Renal cortical epithelial cell (primary cell): ENCODE measurements around the gene ADGRE2. TPM values are rescaled to one million over a fixed set of nuclear protein-coding genes. Genes with fewer than 3 reads are reported as not detected.

Experiments used
- DNase-seq: peaks from one replicate; pipeline ENCODE4 v3.0.0-alpha.2; 2011; ENCODE audit warnings: low read depth
- total RNA-seq: library from RNA; depleted of rRNA; stranded (reverse); fragments of >200 nt; gene quantifications from 2 replicates; pipeline ENCODE4 v1.2.3, GENCODE V29; 2014

ADGRE2 gene
- total RNA-seq, 1 donor from 2014 or later, result 0.15 TPM

DNA sequence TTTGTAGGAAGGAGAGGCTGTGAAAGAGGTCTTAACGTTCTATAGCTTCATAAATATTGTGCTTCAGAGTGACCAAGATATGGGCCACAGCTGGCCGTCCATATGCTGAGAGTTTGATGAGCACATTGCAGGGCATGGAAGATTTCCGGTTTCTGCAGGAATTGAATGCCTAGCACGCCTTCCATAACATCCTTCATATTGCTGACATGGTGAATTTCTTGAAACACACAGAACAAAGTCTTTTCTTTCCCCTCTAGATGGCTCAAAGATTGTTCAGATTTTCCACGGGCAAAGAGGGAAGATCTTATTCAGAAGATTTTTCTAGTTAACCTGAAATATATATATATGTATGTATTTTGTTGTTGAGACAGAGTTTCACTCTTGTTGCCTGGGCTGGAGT lies 42.4 kb downstream of the ADGRE2 start:
- DNase-seq, result no peak

- no peak for DNase-seq
Observed at GRCh38 chr19:14733574-14733973, 44.8 kb downstream of the ADGRE2 start.

- no peak for DNase-seq
Observed at GRCh38 chr19:14732510-14732909, 45.9 kb downstream of the ADGRE2 start.

DNA sequence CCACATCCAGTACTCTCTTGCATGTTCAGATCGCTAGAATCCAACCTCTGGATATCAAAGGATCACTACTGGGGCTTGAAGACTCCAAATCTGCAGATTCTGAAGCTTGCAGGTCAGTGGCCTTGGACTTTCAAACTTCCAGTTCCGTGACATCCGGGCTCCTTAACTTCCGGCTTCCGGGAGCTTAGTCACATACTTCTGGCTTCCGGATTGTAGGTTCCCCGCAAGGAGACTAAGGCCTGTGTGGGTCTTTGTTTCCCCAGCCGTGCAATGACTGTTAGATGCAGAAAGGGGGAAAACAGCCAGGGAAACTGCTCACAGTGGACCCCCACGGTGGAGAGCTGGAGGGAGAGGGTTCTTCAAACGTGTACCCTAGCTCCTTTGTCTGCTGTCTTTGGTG lies 47.2 kb downstream of the ADGRE2 start:
- DNase-seq, result no peak

DNA sequence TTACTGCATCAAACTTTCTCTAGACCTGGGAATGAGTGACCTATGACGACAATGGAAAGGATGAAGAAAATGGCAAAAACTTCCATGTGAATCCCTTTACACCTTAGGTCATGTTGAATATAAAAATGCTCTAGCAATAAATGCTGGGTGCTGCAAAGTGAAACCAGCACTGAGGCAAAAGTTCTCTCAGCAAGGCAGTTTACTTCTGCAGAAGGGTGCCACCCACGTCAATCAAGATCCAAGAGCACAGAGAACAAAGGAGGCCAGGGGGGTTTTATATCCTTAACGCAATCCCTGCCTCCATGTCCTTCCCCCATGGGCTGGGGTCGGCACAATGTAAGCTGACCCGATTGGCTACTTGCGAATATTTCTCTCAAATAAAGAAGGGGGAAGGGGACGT lies 49.8 kb downstream of the ADGRE2 start:
- no peak for DNase-seq

GRCh38 chr19:14722127-14722526 lies 56.2 kb downstream of the ADGRE2 start:
- no peak for DNase-seq

GRCh38 chr19:14719162-14719561 lies 59.2 kb downstream of the ADGRE2 start:
- DNase-seq, result no peak

- no peak for DNase-seq
Observed at GRCh38 chr19:14718522-14719116, 59.7 kb downstream of the ADGRE2 start.

- no peak for DNase-seq
Observed at GRCh38 chr19:14715841-14716240, 62.5 kb downstream of the ADGRE2 start.

- DNase-seq, result no peak
Observed at GRCh38 chr19:14704450-14704849, 73.9 kb downstream of the ADGRE2 start.

DNA sequence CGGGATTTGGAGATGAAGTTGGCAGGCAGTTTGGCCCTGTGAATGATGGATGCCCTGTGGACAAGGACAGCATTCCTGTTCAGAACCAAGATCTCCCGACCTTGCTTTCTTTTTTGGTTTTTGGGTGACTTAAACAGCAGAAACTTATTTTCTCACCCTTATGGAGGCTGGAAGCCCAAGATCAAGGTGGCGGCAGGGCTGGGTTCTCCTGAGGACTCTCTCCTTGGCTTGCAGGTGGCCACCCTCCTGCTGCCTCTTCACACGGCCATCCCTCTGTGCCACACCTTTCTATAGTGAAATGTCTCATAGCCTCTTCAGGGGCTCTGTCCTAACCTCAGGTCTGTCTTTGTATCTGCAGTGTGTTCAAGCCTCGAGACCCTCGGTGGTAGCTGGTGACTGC lies 74.5 kb downstream of the ADGRE2 start:
- DNase-seq, result no peak

- no peak for DNase-seq
Observed at GRCh38 chr19:14700711-14701375, 77.5 kb downstream of the ADGRE2 start.

- DNase-seq, result no peak
Observed at GRCh38 chr19:14699641-14700040, 78.7 kb downstream of the ADGRE2 start.

GRCh38 chr19:14695471-14695870 lies 82.9 kb downstream of the ADGRE2 start:
- DNase-seq, result no peak

DNA sequence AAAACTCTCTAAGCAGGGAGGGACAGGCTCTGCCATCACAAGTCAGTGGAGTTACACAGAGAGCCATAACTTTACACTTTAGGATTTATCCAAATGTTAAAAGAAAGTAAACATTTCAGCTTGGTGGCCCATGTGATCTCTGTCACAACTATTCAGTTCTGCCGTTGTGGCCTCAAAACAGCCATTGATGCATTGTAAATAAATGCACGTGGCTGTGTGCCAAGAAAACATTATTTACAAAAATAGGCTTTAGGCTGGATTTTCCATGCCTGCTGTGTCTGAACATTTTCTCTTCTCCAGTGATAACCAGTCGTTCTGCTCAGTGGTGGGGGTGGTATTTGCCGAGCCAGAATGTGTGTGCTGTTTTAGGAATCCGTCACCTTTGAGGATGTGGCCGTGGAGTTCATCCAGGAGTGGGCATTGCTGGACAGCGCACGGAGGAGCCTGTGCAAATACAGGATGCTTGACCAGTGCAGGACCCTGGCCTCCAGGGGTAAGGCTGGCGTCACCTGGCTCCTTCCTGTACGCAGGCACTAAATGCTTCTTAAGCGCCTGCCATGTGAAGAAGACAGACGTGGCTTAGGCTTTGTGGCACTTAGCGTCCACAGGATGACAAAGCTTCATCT lies 83.6 kb downstream of the ADGRE2 start:
- no peak for DNase-seq

DNA sequence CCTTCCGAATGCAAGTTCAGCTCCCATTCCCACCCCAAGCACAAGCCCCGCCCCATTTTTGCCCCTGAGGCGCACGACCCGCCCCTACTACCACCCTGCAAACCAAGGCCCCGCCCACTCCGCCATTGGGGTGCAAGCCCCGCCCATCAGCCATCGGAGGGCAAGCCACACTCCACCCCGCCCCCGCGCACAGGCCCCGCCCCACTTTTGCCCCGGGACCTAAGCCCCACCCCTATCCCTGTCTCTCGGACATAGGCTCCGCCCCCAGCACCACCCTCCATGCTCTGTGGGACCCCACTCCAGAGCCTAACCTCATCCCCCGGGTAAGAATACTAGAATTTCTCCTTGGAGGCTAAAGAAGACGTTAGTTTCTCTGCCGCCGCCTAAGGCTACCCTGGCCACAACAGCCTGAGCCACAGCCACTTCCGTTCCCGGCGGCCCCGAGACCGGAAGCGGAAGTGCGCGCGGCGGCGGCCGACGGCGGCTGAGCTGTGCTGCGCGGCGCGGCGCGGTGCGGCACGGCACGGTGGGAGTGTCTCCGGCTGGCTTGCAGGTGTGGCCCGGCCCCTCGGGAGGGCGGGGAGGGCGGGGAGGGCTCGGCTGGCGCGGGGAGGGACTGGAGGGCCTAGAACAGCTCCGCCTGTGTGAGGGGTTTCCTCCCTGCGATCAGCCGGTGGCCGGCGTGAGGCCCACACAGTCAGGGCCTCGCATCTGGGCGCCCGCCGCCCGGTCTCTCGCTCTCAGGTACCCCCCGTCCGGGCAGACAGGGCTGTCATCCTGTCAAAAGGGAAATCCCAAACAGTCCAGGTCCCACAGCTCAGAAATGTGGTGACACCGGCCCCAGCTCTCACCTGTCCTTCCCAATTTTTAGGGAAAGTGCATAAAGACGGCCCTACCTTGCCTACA lies 88.5 kb downstream of the ADGRE2 start, which contains the start of gene ZNF333:
TSS of gene ZNF333 (plus strand) at position 451 of the 906 bp plus-strand sequence. CDS start 3,444 bp downstream, outside the sequence.
- peak; percentile 57 for DNase-seq

GRCh38 chr19:14686411-14686810 lies 91.9 kb downstream of the ADGRE2 start:
- DNase-seq, result peak; percentile 33

GRCh38 chr19:14683439-14683838 lies 94.9 kb downstream of the ADGRE2 start:
- DNase-seq, result no peak
